Suppressor macrophage treated with lipopolysaccharide for 1 hour (primary cell): Measurements from ENCODE around the gene KIF9.
A peak's percentile ranks its signal among the peaks of the same experiment; 100 is the strongest.
"Not testable (repeated sequence)": the region's sequence is repeated elsewhere in the genome, so short reads cannot be mapped to it uniquely, and the experiment has no call there.

ENCODE experiments used
- DNase-seq, 3 donors: peaks; one replicate each; pipeline ENCODE4 v3.0.0-alpha.2; 2020 to 2022

The KIF9 gene

DNA sequence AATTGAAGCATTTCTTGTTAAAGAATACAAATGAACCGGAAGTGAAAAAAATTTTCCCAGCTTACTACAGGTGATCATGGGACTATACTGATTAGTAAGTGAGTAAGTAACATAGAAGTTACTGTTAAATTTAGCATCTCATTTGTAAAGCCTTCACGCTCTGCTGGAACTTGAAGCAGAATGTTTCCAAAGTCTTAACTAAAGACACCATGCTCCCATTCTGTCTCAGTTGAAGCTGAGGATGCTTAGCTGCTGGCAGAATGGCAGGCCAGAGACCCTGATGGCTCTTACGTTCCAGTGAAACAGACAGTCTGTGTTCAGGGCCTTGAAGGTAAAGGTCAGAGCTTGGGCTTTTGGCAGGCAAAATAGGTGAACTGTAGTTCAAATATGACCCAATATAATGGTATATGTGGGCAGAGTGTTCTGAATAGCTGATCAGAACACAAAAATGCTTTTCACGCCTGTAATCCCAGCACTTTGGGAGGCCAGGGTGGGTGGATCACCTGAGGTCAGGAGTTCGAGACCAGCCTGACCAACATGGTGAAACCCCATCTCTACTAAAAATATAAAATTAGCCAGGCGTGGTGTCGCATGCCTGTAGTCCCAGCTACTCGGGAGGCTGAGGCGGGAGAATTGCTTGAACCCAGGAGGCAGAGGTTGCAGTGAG is 9.3 kb upstream of the KIF9 start:
- DNase-seq = not testable (repeated sequence)

DNA sequence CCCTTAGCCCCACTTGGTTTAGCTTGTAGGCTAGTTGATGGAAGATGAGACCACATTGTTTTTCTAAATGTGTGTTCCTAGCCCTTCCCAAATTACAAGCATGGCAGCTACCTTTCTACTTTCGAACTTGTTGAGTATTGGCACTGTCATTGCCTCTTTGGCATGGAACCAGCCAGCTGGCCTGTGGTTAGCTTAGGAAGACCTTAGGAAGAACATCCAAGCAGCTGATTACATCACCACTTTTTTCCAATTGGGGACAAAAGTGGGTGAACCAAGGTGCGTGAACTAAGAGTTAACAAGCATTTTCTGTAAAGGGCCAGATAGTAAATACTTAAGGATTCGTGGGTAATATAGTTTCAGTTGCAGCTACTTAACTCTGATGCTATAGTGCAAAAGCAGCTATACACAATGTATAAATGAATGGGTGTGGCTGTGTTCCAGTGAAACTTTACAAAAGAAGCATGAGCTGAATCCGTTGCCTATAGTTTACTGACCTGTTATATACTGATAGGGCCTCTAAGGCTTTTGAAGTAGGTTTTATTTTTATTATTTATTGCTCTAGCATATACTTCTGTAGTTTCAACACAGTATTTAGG is 8.7 kb upstream of the KIF9 start:
- no peak for DNase-seq

DNA sequence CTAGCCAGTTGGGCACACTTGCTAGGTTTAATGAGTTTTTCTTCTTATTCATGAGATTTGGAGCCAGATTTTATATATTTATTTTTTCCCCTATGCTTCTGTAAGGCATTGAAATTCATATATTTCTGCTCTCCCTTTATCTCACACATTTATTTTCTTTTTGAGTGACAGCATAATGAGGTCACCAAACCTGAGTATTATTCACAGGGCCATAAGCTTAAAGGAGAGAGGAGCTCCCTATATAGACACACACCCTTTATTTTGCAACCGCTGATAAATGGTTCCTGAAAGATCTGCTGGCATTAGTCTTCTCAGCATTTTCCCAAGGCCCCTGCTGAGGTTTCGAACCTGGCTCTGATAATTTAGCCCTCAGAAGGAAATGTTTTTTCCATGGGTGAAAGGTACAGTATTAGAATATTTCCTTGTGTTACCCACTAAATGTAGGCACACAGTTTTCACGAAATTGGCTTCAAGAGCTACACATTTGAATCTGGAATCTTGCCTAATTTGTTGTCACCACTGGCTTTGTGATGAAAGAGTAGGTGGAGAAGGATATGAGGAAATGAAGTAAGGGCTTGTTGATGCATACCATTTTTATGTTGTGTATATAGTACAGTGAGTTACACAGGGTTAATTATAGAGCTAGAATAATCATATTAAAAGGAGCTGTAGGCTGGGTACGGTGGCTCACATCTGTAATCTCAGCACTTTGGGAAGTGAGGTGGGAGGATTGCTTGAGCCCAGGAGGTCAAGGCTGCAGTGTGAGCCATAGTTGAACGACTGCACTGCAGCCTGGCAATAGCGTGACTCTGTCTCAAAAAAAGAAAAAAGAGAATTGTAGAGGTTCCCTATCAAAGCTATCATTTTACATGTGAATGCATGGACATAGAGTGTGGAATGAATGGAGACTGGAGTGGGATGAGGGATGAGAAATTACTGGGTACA is 6.6 kb upstream of the KIF9 start:
- DNase-seq = peak; percentile 45 to 70 (median 66)

DNA sequence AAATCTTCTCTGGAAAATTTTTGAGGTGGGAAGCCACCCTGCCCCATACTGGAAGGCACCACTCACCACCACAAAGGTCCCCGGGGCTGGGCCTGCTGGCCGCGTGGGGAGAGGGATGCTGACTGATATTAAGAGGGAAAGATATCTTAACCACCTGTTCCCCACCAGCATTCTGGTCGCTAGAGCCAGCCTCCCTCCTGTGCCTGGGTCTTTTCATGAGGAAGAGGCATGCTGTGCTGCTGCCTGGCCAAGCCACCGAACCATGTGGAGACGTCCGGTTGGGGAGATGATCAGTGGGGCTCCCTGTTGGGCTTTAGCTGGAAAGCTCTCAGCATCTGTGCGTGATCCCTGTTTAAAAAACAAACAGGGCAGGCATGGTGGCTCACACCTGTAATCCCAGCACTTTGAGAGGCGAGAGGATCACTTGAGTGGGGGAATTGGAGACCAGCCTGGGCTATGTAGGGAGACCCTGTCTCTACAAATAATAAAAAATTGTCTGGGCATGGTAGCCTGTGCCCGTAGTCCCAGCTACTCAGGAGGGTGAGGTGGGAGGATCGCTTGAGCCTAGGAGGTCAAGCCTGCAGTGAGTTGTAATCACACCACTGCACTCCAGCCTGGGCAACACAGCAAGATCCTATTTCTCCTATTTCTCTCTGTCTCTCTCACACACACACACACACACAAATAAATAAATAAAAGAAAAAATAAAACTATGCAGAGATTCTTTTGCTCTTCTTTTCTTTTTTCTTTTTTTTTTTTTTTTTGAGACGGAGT is 1.2 kb upstream of the KIF9 start:
- DNase-seq = peak in 1 of 3 donors; percentile 21

DNA sequence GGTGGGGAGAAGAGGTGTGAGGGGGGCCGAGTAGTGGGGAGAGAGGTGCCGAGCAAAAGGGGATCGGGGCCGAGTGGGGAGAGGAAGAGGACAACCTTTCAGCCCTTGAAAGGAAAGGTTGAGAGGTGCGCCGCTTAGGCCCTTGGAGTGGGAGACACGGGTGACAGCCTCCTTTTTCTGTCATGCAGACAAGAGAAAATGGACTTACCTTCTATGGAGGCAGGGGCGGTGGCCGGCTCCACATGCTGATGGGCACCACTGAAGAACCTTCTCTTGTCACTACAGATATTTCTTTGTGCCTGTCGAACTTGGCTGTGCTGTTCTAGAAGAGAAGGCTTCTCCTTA is 566 bp upstream of the KIF9 start:
- peak in 2 of 3 donors; percentile 15 to 30 for DNase-seq

DNA sequence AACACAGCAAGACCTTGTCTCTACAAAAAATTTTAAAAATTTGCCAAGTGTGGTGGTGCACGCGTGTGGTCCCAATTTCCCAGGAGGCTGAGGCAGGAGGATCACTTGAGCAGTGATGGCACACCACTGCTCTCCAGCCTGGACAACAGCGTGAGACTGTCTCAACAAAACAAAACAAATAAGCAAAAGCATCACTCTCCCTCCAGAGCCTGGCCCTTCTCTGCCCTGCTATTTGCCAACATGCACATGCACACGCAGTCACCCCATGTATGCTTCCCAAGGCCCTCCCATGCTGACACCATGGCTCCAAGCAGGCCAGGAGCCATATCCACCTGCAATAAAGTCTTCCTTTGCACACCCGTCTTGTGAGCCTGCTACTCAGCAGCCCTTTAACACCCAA is 2.1 kb downstream of the KIF9 start:
- no peak for DNase-seq

DNA sequence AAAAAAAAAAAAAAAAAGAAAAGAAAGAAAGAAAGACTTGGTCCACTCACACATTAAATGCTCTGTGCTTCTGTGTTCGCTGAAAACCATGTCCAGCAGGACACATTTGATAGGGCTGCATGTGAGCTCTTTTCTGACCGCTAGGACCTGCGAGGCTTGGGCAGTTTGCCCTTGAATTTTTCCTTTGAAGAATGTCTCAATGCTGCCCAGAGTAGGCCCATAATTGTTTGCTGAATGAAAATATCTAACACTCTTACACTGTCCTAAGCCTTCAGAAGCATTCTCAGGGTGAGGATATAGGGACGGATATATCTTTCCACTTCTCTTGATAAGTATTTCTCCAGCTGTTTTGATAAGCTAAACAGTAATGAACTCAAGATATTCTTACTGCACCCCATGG is 6.0 kb downstream of the KIF9 start:
- DNase-seq = no peak

DNA sequence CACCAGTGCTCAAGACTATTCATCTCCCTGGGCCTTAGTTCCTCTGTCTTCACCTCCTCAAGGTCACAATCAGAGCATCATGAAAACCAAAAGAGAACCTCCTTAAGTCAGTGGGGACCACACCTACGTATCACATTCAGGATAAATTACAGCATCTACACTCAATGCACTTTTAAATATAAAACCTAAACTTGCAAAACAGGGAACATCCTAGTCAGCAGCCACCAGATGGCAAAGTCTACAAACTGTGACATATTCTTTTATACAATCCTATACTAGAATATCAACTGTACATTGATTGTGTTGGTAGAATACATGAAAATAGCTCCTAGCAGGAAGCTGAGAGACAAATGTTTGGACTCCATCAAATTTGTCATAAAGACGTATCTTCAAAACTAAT is 7.9 kb downstream of the KIF9 start:
- no peak for DNase-seq

DNA sequence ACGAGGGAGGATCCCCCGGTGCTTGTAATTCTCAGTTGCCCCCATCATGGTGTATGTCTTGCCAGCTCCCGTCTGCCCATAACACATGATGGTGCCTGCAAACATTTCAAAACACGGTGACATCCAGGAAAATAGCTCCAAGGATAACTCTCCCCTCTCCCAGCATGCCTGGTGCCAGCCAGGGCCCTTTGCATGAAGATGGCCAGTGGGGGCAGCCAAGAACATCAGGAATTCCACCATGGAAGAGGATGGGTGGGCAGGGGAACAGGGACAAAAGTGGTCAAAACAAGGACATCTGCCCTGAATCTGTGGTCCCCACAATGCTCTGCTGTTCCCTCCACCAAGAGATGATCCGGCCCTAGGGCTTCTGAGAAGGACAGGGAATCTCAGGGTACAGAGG is 9.0 kb downstream of the KIF9 start:
- no peak for DNase-seq

DNA sequence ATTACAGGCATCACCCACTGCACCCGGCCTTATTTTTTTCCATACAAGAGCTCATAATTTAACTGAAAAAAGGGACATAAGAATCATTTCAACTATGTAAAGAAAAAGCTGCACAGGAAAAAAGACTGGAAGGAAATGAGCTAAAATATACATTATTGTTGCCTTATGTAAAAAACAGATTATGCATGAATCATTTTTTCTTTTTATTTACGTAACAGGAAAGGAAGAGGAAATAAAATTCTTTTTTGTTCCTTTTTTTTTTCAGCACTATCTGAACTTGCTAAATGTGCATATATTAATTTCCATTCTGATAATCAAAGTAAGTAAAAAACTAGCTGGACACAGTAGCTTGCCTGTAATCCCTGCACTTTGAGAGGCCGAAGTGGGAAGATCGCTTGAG is 12.1 kb downstream of the KIF9 start:
- DNase-seq = peak in 2 of 3 donors; percentile 47 to 57

DNA sequence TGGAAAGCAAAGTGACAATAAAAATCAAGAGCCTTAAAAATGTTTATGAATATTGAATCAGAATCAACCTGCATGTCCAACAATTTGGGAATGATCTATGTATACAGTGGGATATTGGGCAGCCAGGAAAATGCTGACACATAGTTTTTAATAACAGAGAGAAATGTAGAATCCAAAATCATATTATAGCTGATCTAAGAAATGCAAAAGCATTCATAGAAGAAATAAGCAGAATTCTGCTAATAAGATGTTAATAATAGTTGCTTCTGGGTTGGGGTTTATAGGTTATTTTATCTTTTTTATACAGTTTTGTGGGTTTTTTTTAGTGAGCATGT is 15.1 kb downstream of the KIF9 start:
- DNase-seq = no peak

DNA sequence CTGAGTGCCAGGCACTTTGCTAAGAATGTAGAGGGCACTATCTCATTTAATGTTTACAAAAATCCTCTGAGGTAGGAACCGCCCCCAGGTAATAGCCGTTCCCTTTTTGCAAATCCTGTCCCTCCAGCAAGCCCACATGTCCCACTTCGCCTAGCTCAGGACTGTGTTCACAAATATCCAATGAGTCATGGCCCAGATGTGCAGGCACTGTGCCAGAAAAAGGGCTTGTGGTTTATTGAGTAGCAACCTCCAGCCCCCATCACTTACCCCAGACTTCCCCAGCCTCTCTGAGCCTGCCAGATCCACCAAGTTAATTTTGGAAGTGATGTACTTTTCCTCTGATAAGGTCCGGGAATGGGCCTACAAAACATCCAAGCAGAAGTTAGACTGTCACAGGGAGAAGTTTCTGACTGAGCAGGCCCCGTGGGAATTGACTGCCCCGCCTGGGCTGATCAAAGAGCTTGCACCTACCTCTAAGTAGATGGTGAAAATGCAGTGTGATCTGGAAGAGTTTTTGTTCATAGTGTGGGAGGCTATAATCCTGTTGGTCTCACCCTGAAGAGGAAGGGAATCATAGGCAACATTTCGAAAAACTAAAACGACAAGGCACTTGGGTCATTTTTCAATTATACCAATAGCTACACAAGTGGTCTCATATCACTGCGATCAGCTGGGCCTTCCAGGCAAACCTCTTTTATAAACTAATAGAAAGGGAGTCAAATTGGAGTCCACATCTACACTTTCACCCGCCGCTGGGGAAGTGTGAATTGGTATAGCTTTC is 15.7 kb downstream of the KIF9 start:
- DNase-seq = peak; percentile 78 to 88 (median 79)

DNA sequence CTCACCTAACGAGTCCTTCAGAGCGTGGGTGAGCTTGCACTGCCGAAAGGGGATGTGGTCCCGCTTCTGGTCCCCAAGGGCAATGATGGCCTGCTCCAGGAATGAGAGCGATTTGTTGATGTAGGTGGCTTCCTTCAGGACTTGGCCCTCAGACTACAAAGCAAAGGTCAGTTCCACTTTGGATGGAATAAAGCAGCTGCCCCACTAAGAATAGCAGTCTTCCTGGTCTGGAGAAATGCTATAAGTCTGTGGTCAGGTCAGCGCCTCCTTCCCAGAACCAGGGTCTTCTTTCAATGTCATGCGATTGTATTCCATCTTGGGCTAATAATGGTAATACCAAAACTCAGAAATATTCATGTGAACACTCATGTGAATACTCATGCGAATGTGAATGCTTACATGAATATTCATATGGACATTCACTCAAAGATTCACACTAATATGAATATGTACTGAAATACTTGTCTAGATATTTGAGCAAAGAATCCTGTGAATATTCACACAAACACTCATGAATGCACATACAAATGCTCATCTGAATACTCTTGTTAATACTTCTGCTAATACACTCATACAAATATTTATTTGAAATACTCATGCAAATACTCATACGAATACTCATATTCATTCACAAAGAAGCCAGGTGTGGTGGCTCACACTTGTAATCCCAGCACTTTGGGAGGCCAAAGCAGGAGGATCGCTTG is 16.7 kb downstream of the KIF9 start:
- no peak for DNase-seq

DNA sequence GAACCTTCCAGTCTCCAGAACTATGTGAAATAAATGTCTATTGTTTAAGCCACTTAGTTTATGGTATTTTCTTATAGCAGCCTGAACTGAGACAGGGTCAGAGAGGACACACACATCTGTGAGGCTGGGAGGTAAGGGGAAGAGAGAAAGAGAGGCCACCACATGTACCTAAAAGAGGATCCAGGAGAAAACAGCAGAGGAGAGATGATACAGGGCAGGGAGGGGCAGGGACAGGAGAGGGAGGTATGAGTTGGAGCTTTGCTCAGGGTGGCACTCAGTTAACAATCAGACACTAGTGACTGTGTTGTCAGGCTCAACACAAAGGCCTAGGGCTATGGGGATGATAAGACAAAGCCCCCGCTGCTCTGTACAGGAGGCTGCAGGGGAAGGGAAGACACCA is 17.6 kb downstream of the KIF9 start:
- DNase-seq = no peak

DNA sequence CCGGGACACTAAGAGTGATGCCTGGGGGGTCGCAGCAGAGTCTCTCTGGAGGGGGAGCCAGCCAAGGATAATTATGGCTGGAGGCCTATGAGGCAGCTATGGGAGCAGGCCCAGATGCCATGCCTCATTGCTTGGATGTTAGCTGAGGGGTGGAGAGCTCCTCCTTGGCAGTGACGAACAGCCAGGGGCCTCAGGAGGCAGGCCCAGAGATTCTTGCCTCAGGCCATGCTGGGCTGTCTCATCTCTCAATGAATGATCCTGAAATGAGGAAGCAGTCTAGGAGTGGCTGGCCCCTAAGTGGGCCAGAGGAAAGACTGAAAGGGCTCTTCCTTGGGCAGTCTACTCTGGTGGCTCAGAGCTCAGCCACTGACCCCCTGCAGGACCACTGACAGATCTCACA is 21.3 kb downstream of the KIF9 start:
- DNase-seq = peak; percentile 36 to 42 (median 41)

DNA sequence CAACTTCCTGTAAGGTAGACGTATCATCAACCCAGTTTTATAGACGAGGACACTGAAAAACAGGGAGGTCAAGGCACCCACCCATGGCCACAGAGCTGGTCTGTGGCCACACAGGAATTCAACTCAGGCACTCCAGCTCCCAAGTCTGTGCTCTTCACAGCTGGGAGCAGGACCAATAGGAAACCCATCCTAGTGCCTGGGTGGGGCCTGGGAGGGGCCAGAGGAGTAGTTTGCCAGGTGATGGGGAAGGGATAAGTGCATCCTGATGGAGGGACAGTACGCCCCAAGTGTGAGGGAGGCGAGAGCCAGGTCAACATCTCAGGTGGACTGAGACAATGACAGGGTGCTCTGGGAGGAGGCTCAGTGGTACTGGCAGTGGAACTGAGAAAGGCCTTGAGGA is 22.0 kb downstream of the KIF9 start:
- no peak for DNase-seq

DNA sequence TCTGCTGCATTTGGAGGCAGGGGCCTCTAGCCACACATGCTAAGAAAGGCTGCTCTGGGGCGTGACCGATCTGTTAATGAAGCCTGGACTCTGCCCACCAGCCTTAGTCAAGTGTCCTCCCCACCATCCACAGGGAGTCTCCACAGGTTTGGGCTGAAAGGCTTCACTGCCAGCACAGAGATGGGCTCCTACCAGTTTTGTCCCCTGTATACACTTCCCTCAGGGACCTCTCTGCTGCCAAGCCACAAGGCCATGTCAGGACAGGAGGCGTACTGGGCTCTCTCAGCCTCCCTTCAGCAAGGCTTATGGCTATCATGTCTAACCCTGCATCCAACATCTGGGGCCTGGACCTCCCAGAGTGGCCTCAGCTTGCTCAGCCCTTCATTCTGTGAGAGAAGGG is 23.5 kb downstream of the KIF9 start:
- DNase-seq = no peak

DNA sequence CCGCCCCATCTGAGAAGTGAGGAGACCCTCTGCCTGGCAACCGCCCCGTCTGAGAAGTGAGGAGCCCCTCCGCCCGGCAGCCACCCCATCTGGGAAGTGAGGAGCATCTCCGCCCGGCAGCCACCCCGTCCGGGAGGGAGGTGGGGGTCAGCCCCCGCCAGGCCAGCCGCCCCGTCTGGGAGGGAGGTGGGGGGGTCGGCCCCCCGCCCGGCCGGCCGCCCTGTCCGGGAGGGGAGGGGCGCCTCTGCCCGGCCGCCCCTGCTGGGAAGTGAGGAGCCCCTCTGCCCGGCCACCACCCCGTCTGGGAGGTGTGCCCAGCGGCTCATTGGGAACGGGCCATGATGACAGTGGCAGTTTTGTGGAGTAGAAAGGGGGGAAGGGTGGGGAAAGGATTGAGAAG is 26.3 kb downstream of the KIF9 start:
- not testable (repeated sequence) for DNase-seq

DNA sequence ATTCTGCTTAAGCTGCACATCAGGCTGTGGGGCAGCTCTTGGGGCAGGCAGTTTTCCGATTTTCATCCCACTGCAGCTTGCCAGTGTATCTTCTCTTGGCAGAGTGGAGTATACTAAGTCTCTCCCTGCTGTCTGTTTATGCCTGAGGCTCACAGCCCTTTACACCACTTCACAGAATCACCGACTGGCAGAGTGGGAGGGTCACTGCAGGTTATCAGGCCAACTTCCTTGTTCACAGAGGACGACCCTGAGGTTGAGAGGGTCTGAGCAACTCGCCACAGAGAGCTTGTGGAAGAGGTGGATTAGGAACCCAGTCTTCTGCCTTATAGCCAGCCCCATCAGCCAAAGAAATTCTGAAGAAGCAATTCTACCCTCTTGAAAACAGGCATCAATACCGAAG is 30.9 kb downstream of the KIF9 start:
- no peak for DNase-seq

DNA sequence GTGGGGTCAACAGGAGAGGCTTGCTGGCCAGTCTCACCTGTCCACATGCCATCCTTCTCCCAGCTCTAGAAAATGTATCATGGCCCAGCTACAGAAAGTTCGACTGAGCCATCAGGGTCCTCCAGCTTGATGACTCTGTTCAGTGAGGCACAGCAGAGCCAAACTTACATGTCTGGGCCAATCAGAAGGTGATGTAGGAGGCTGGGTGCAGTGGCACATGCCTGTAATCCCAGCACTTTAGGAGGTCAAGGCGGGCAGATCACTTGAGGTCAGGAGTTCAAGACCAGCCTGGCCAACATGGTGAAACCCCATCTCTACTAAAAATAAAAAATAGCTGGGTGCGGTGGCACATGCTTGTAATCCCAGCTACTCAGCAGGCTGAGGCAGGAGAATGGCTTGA is 31.5 kb downstream of the KIF9 start:
- DNase-seq = not testable (repeated sequence)

DNA sequence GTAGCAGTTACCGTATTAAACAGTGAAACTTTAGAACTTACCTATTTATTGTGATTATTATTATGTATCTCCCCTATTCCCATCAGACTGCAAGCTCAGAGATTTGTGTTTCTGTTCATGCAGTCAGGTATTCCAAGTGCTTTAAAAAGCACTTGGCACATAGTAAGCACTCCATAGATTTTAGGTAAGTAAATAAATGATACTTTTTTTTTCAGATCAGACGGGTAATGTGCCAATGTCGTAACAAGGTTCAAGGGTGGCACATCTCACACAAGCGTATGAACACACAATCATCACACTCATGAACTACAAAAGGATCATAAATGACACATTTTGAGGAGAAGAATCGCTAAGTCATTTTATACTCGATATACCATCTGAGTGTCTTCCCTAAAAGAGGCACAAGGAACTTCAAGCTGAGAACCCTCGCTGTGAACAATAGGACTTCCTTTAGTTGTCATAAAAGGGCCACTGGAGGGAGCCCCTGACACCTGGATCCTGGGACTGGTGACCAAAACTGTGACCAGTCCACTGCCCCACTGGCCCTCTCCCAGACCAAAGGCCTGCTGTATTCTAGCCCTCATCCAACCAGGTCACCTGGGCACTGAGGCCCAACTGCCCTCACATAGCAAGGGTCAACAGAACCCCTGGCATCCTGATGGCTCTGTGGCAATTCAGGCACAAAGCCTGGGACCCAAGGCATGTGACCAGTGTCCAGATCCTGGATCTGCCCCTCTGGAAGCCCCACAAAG is 32.1 kb downstream of the KIF9 start:
- DNase-seq = peak; percentile 76 to 80 (median 76)
